NB4 (cell line): ENCODE data around the gene MARCHF11.

Experiments used
- POLR2A ChIP-seq: IDR thresholded peaks from 2 replicates; pipeline ENCODE4 v1.6.1; 2011; ENCODE audit warnings: mild to moderate bottlenecking; ENCODE audit not compliant: insufficient read length; ENCODE audit errors: extremely low read depth
- TF ChIP-seq, protein P1 (sequence below): IDR thresholded peaks from one replicate; pipeline ENCODE4 v1.5.1; 2012; ENCODE audit warnings: low read depth, low read length

DNA sequence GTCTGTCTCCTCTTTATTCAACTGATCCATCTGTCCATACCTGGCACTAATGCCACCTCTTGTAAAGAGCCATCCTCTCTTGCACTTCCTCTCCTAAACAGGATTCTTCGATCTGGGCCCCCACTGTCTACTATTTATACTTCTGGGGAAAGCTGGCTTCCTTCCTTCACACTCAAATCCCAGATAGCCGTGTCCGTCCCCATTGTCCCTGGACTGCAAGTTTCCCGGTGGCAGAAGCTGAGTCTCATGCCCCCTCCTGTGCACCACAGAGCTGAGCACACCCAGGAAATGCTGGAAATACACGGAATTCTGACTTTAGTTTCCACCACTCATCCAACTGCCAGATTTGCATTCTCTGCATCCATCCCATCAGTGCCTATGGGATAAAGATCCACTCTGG lies 84.0 kb downstream of the MARCHF11 start:
- TF ChIP-seq, protein P1, sequence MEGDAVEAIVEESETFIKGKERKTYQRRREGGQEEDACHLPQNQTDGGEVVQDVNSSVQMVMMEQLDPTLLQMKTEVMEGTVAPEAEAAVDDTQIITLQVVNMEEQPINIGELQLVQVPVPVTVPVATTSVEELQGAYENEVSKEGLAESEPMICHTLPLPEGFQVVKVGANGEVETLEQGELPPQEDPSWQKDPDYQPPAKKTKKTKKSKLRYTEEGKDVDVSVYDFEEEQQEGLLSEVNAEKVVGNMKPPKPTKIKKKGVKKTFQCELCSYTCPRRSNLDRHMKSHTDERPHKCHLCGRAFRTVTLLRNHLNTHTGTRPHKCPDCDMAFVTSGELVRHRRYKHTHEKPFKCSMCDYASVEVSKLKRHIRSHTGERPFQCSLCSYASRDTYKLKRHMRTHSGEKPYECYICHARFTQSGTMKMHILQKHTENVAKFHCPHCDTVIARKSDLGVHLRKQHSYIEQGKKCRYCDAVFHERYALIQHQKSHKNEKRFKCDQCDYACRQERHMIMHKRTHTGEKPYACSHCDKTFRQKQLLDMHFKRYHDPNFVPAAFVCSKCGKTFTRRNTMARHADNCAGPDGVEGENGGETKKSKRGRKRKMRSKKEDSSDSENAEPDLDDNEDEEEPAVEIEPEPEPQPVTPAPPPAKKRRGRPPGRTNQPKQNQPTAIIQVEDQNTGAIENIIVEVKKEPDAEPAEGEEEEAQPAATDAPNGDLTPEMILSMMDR: no peak
- no peak for TF ChIP-seq POLR2A
